Mucosa of descending colon (tissue), 3 donors: ENCODE measurements around the gene PTH1R. TPM values are rescaled to one million over a fixed set of nuclear protein-coding genes. Genes with fewer than 3 reads are reported as not detected.
A peak's percentile ranks its signal among the peaks of the same experiment; 100 is the strongest.

ENCODE experiments used
- ATAC-seq: fragments of 200-7000 bp; cut with Tn5 transposase; one replicate; pipeline ENCODE4 v1.9.1; 2020; ENCODE audit warnings: mild to moderate bottlenecking, moderate library complexity
- DNase-seq, 3 donors: peaks; one replicate each; pipeline ENCODE4 v3.0.0-alpha.2; 2020
- H3K36me3 ChIP-seq: fragments of 200-600 bp; one replicate; pipeline ENCODE4 v1.8.0; 2021; ENCODE audit warnings: low read depth, mild to moderate bottlenecking
- H3K4me1 ChIP-seq: fragments of 200-600 bp; one replicate; pipeline ENCODE4 v1.8.0; 2021; ENCODE audit warnings: low read depth, mild to moderate bottlenecking
- H3K4me3 ChIP-seq: fragments of 200-600 bp; one replicate; pipeline ENCODE4 v1.8.0; 2021; ENCODE audit warnings: mild to moderate bottlenecking
- H3K9me3 ChIP-seq: fragments of 200-600 bp; one replicate; pipeline ENCODE4 v1.8.0; 2021; ENCODE audit warnings: mild to moderate bottlenecking
- intact Hi-C, 2 donors: fragments of 100-400 bp; cut with DNase I in 1 of 2; cut with micrococcal nuclease in 1 of 2; formaldehyde crosslinking; loops; one replicate each; pipeline versions ENCODE4 v1.11.0 to v1.11.1; 2022; cut with DNase I, micrococcal nuclease
- total RNA-seq, 3 donors: library from RNA; stranded (reverse); fragmentation: NEBNext Ultra II Directional in 2 of 3; extraction: Animal tissue kit (Norgen Biotek cat#: 25700) in 2 of 3; gene quantifications; one replicate each; pipeline versions ENCODE4 v1.2.1 to v1.2.4, GENCODE V29; 2021 to 2023
- TF ChIP-seq, protein P1 (sequence below): fragments of 200-600 bp; IDR thresholded peaks from one replicate; pipeline ENCODE4 v1.8.0; 2022; ENCODE audit warnings: antibody characterized with exemption, mild to moderate bottlenecking
- donor health status: DM: no; HTN: no; CAD: no; lungs with moderate emphysema.
- donor health status: DM: no; HTN: no; CAD: no.
- donor health status: DM: no; HTN: yes; CAD: no.

Gene PTH1R
- total RNA-seq, 3 donors from 2014 or later: 0.87 to 4.6 (median 1.9) TPM

DNA sequence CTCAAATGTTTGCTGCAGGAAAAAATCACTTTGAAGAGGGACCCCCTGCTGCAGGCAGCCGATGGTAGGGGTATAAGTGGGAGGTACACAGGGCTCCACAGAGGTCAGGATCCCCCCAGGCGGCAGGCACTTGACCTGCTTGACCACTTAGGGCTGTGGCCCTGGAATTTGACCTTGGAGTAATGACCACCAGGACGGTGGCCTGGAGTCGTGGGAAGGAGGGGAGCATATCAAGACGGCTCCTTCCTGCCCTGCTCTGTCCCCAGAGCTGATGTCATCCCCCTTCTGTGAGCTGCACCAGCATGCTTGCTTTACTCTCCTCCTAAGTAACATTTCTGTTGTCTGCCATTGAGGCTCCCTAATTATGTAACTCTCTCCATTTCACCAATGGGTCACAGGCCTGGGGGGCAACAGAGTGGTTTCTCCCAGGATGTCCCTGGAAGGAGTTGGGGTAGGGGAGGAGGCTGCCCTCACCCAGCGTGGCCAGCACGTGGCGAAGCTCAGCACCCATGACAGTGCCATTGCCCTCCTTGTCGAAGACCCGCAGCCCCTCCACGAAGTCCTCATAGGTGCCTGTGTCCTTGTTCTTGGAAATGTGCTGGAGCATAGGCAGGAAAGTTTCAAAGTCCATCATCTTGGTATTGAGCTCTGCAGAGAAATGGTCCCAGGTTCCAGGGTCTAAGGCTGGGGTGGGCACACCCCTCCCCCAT lies 18.4 kb upstream of the PTH1R start:
- intact Hi-C loops: no loop called here
- Histone ChIP-seq H3K4me1 (no peaks in the 10 kb centered on the region), H3K9me3 (no peaks in the 10 kb centered on the region), H3K36me3 (no peaks in the 10 kb centered on the region), H3K4me3 (no peak overlapping the region)
- TF ChIP-seq, protein P1, sequence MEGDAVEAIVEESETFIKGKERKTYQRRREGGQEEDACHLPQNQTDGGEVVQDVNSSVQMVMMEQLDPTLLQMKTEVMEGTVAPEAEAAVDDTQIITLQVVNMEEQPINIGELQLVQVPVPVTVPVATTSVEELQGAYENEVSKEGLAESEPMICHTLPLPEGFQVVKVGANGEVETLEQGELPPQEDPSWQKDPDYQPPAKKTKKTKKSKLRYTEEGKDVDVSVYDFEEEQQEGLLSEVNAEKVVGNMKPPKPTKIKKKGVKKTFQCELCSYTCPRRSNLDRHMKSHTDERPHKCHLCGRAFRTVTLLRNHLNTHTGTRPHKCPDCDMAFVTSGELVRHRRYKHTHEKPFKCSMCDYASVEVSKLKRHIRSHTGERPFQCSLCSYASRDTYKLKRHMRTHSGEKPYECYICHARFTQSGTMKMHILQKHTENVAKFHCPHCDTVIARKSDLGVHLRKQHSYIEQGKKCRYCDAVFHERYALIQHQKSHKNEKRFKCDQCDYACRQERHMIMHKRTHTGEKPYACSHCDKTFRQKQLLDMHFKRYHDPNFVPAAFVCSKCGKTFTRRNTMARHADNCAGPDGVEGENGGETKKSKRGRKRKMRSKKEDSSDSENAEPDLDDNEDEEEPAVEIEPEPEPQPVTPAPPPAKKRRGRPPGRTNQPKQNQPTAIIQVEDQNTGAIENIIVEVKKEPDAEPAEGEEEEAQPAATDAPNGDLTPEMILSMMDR: no peak
- peak in 2 of 3 donors; percentile 9 to 27 for DNase-seq
- no peak for ATAC-seq

DNA sequence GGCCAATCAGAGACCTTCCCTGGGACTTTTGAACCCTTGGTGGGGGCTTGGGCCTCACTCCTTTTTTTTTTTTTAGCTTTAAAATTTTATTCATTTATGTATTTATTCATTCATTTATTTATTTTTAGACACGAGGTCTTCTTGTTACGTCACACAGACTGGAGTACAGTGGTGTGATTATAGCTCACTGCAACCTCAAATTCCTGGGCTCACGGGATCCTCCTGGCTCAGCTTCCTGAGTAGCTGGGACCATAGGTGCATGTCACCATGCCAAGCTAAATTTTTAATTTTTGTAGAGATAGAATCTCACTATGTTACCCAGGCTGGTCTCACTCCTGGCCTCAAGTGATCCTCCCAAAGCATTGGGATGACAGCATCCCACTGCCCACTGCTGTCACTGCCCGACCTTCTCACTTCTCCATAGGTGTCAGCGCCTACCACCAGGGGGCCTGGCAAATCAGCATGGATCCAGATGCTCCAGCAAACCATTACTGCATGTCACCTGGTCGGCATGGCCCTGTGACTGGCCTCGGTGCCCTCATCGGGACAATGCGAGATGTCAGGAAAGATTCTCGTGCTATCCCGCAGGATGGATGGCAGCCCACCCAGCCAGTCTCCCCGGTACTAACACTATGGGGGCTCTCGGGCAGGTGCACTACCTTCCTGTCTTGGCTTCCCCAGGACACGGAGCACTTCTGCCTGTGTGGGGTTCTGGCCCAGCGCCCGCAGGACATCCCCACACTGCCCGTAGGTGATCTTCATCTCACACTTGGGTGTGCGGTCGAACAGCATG lies 17.3 kb upstream of the PTH1R start:
- Histone ChIP-seq H3K4me3 (no peak overlapping the region), H3K36me3 (no peaks in the 10 kb centered on the region), H3K9me3 (no peaks in the 10 kb centered on the region), H3K4me1 (no peaks in the 10 kb centered on the region)
- DNase-seq: peak; percentile 31 to 45 (median 38)
- intact Hi-C loops: no loop called here
- TF ChIP-seq, protein P1: no peak
- peak; percentile 46 for ATAC-seq

DNA sequence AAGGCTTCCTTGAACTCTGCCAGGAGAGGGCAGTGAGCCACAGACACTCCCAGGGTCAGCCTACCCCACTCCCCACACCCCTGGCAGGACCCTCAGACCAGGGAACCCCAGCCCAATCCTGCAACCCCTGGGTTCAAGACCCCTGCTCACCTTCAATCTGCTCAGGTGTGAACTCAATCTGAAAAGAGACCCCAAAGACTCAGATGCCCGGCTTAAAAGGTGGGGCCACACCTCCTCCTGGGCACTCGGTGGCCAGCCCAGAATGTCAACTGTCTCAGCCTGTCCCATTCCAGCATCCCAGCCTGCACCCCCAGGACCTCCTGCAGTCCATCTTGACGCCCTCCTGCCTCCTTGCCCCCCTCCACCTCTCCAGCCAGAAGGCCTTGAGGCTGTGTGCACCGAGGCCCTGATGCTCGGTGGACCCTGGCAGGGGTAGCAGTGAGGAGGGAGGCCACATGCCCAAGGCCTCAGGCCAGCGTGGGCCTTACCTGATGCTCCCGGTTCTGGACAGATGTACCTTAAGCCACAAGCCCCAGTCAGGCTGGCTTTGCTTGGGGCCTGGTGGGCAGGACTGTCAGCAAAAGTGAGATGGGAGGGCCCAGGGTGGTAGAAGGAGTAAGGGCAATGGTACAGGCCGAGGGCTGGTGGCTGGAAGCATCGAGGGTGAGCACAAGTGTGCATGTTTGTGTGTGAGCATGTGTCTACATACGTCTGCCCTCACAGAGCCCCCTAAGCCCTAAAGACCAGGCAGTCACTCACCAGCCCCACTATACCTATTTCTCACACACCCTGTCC lies 16.5 kb upstream of the PTH1R start:
- Histone ChIP-seq H3K4me1 (no peaks in the 10 kb centered on the region), H3K36me3 (no peaks in the 10 kb centered on the region), H3K9me3 (no peaks in the 10 kb centered on the region), H3K4me3 (no peak overlapping the region)
- DNase-seq: peak in 2 of 3 donors; percentile 7 to 21
- TF ChIP-seq, protein P1: no peak
- intact Hi-C loops: no loop called here
- no peak for ATAC-seq

DNA sequence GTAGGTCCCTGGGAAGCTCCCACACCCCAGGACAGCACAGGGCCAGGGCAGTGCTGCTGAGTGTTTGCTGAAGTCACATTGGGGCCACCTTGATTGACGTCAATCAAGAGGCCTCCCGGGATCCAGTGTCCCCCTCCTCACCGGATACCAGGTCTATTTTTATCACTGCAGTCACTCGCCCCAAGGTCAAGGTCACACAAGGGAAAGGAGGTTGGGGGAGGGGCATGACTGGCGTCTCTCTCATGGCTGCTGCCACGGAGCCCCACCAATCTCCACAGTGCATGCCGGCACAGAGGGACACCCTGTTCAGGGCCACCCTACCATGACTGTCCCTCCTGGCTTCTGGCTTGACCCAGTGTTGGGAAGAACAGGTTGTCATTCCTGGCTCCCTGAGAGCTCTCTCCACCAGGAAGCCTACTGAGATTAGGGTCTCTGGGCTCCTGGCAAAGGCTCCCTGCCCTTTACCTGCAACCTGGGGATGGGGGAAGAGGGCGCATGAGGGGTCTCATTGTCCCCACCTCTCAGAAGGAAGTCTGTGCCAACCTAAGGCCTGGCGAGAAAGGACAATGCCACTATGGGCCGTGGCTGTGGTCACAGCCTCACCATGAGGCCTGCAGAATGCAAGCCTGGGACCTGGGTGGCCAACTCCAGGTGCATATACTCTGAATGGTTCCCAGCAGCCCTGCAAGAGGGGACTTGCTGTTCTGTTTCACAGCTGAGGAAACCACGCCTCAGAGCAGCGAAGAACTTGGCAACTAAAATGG lies 15.7 kb upstream of the PTH1R start:
- ATAC-seq (no peak), DNase-seq (peak in 2 of 3 donors; percentile 3 to 22)
- intact Hi-C loops: no loop called here
- Histone ChIP-seq H3K9me3 (no peaks in the 10 kb centered on the region), H3K4me1 (no peaks in the 10 kb centered on the region), H3K36me3 (no peaks in the 10 kb centered on the region), H3K4me3 (no peak overlapping the region)
- TF ChIP-seq, protein P1: no peak
